NCI-H2107 treated with DMSO at 0.1 percent for 48 hours (cell line): ENCODE results near the gene PLPPR3.

ENCODE experiments used
- DNase-seq: peaks from one replicate; lab custom pipeline; 2025; ENCODE audit not compliant: unreplicated experiment; lab: John Stamatoyannopoulos, UW

The PLPPR3 gene

GRCh38 chr19:797528-798414 lies 24.0 kb downstream of the PLPPR3 start:
- peak; percentile 11 for DNase-seq

- peak; percentile 98 for DNase-seq
Measured at GRCh38 chr19:796692-797527, 24.8 kb downstream of the PLPPR3 start, which contains the start of gene PTBP1. PTBP1 (plus strand) TSS chr19:797452; CDS start chr19:797498, 46 bp downstream.

- no peak for DNase-seq
Measured at GRCh38 chr19:795691-796581, 25.8 kb downstream of the PLPPR3 start.

GRCh38 chr19:795073-795611 lies 26.6 kb downstream of the PLPPR3 start:
- DNase-seq, result no peak

GRCh38 chr19:793806-794205 lies 27.9 kb downstream of the PLPPR3 start:
- no peak for DNase-seq

- no peak for DNase-seq
Measured at GRCh38 chr19:792306-792885, 29.4 kb downstream of the PLPPR3 start.

- no peak for DNase-seq
Measured at GRCh38 chr19:791567-792305, 30.0 kb downstream of the PLPPR3 start.

- no peak for DNase-seq
Measured at GRCh38 chr19:791007-791566, 30.7 kb downstream of the PLPPR3 start.

GRCh38 chr19:789701-790060 lies 32.1 kb downstream of the PLPPR3 start:
- DNase-seq, result no peak

- DNase-seq, result peak; percentile 43
Measured at GRCh38 chr19:788983-789700, 32.6 kb downstream of the PLPPR3 start.

- no peak for DNase-seq
Measured at GRCh38 chr19:788686-788982, 33.1 kb downstream of the PLPPR3 start.

GRCh38 chr19:787536-787935 lies 34.2 kb downstream of the PLPPR3 start:
- DNase-seq, result no peak

- no peak for DNase-seq
Measured at GRCh38 chr19:784541-784940, 37.2 kb downstream of the PLPPR3 start.

- DNase-seq, result no peak
Measured at GRCh38 chr19:782878-783668, 38.7 kb downstream of the PLPPR3 start.

- DNase-seq, result no peak
Measured at GRCh38 chr19:782185-782877, 39.4 kb downstream of the PLPPR3 start.

- no peak for DNase-seq
Measured at GRCh38 chr19:781800-782184, 40.0 kb downstream of the PLPPR3 start.

GRCh38 chr19:780935-781334 lies 40.8 kb downstream of the PLPPR3 start:
- no peak for DNase-seq
